IMR-90 (cell line): ENCODE measurements around the gene CCDC60.

Experiments
- POLR2A ChIP-seq: IDR thresholded peaks from 2 replicates; pipeline ENCODE4 v1.6.1; 2012; ENCODE audit warnings: mild to moderate bottlenecking, low read depth, low read length
- RAD21 ChIP-seq: IDR thresholded peaks from 2 replicates; pipeline ENCODE4 v1.6.1; 2012; ENCODE audit warnings: low read length, improper control_type of control experiment
- TF ChIP-seq, protein P1 (sequence below): conservative IDR thresholded peaks from 2 replicates; pipeline ENCODE4 v1.5.1; 2012; ENCODE audit warnings: mild to moderate bottlenecking, low read depth, low read length, improper control_type of control experiment

DNA sequence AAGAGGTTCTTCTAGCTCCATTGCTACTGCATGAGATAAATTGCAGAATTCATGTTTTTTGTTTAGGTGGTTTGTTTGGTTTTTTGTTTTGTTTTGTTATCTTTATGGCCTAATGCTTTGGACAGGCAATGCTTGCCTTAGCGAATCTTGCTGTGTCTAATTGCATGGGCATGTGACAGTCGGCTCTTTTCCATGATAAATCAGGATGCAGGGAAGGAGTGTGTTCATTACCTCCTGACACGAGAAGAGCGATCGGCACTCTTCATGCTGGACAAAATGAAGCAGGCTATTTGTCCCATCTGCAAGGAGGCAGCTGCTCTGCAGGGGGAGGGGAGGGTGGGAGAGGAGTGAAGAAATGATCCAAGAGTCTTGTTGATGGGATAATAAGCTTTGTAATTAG lies 6.5 kb downstream of the CCDC60 start:
- TF ChIP-seq POLR2A, result no peak
- TF ChIP-seq, protein P1, sequence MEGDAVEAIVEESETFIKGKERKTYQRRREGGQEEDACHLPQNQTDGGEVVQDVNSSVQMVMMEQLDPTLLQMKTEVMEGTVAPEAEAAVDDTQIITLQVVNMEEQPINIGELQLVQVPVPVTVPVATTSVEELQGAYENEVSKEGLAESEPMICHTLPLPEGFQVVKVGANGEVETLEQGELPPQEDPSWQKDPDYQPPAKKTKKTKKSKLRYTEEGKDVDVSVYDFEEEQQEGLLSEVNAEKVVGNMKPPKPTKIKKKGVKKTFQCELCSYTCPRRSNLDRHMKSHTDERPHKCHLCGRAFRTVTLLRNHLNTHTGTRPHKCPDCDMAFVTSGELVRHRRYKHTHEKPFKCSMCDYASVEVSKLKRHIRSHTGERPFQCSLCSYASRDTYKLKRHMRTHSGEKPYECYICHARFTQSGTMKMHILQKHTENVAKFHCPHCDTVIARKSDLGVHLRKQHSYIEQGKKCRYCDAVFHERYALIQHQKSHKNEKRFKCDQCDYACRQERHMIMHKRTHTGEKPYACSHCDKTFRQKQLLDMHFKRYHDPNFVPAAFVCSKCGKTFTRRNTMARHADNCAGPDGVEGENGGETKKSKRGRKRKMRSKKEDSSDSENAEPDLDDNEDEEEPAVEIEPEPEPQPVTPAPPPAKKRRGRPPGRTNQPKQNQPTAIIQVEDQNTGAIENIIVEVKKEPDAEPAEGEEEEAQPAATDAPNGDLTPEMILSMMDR, result no peak
- TF ChIP-seq RAD21, result no peak
